ENCODE measurements around the gene EVX2. TPM values are rescaled to one million over a fixed set of nuclear protein-coding genes. Genes with fewer than 3 reads are reported as not detected.
A peak's percentile ranks its signal among the peaks of the same experiment; 100 is the strongest.

The EVX2 gene
- total and polyA plus RNA-seq, 2 of the 13 experiments (the other 11 are each of a cell fraction or from before 2014, with no cell fraction given): not detected

GRCh38 chr2:176103194-176103593 is 19.4 kb upstream of the EVX2 start:
- intact Hi-C loops (cut with micrococcal nuclease; ENCODE audit: unreplicated experiment) (no loop called here), in situ Hi-C loops (cut with HindIII; ENCODE audit: extremely low pct_ligation_motif_present, low pct_unique_long_range_greater_than_20kb) (loop anchor here (10.0 kb wide), 1 partner anchor 1068 kb away; no protein-coding TSS in a partner anchor)
- CTCF ChIA-PET (ENCODE audit: low intra/inter-chr PET ratio, low total read pairs): no interaction called here
- H3K27ac ChIP-seq (ENCODE audit: extremely low read length, insufficient read depth, low read length): no peak overlapping the region
- no peak for DNase-seq (ENCODE audit: low spot score)
- H3K9ac ChIP-seq (ENCODE audit: insufficient read depth, low read depth, low read length): no peak overlapping the region
- no peak overlapping the region for H3K4me2 ChIP-seq (ENCODE audit: low read depth, low read length)
- no peaks in the 10 kb centered on the region for H3K9me3 ChIP-seq (ENCODE audit: low read length)
- no peak overlapping the region for H3K4me3 ChIP-seq (replicated peaks in 1 of 3; ENCODE audit: insufficient read depth in 1 of 3, low read depth in 2 of 3, low read length in 3 of 3)
- no peaks in the 10 kb centered on the region for H3K79me2 ChIP-seq (ENCODE audit: insufficient read depth, low read length)
- no peak overlapping the region for H2AFZ ChIP-seq (ENCODE audit: low read length)
- no peak for ATAC-seq
- POLR2A ChIA-PET: no interaction called here
- BruUV-seq (replicated peaks): no TSS peak
- H3K27me3 ChIP-seq (ENCODE audit: control insufficient read depth in 1 of 2, insufficient read depth in 2 of 2, low read length in 2 of 2): peaks cover 36 to 92% of the 10 kb centered on the region in 2 experiments
- no peaks in the 10 kb centered on the region for H3K36me3 ChIP-seq (replicated peaks in 1 of 2; ENCODE audit: control insufficient read depth in 1 of 2, insufficient read depth in 2 of 2, low read length in 2 of 2)
- no peak for FAIRE-seq
- H4K20me1 ChIP-seq (ENCODE audit: insufficient read depth, low read length): no peaks in the 10 kb centered on the region; the same call in 1 of the 2 replicates
- 42% methylated on average over 7 of the region's 7 CpGs for WGBS (ENCODE audit: low lambda C conversion rate)
- peaks cover under 1% of the 10 kb centered on the region; the same call in 1 of the 2 replicates for H3K4me1 ChIP-seq (ENCODE audit: insufficient read depth, low read length)
- no peak for TF ChIP-seq RBFOX2 (IDR thresholded peaks at IDR 0.05; ENCODE audit: low read depth, low read length)
- TF ChIP-seq NFKBIZ (CRISPR knock-in tag; IDR thresholded peaks at IDR 0.05): no peak
- TF ChIP-seq POLR2AphosphoS5 (IDR thresholded peaks at IDR 0.05; ENCODE audit: low read depth, low read length): no peak

GRCh38 chr2:176102309-176102866 is 18.6 kb upstream of the EVX2 start:
- TF ChIP-seq ESRRA (CRISPR knock-in tag; IDR thresholded peaks at IDR 0.05; ENCODE audit: low read depth) (no peak), BRCA1 (CRISPR knock-in tag; IDR thresholded peaks at IDR 0.05) (no peak), ZFP36 (IDR thresholded peaks at IDR 0.05; ENCODE audit: borderline replicate concordance, low read depth, low read length, partially characterized antibody) (no peak), ZNF703 (CRISPR knock-in tag; IDR thresholded peaks at IDR 0.05; ENCODE audit: borderline replicate concordance) (no peak), ZBTB3 (CRISPR knock-in tag; IDR thresholded peaks at IDR 0.05; ENCODE audit: borderline replicate concordance, low read depth) (no peak), RERE (CRISPR knock-in tag; IDR thresholded peaks at IDR 0.05; ENCODE audit: low read depth) (no peak), CBX2 (IDR thresholded peaks at IDR 0.05; ENCODE audit: low read depth, low read length) (0 out of 2 replicates have a peak, but pooled peaks have one; percentile 74), CBX2 (CRISPR knock-in tag; IDR thresholded peaks at IDR 0.05; ENCODE audit: low read depth) (no peak)
- no peak overlapping the region for H2AFZ ChIP-seq (ENCODE audit: low read length)
- H3K4me3 ChIP-seq (replicated peaks in 1 of 3; ENCODE audit: insufficient read depth in 1 of 3, low read depth in 2 of 3, low read length in 3 of 3): no peak overlapping the region
- in situ Hi-C loops (cut with HindIII; ENCODE audit: extremely low pct_ligation_motif_present, low pct_unique_long_range_greater_than_20kb) (loop anchor here (10.0 kb wide), 1 partner anchor 1068 kb away; no protein-coding TSS in a partner anchor), intact Hi-C loops (cut with micrococcal nuclease; ENCODE audit: unreplicated experiment) (no loop called here)
- no peak overlapping the region for H3K27ac ChIP-seq (ENCODE audit: extremely low read length, insufficient read depth, low read length)
- no peaks in the 10 kb centered on the region for H3K9me3 ChIP-seq (ENCODE audit: low read length)
- peaks cover 37 to 98% of the 10 kb centered on the region in 2 experiments for H3K27me3 ChIP-seq (ENCODE audit: control insufficient read depth in 1 of 2, insufficient read depth in 2 of 2, low read length in 2 of 2)
- no peaks in the 10 kb centered on the region for H3K36me3 ChIP-seq (replicated peaks in 1 of 2; ENCODE audit: control insufficient read depth in 1 of 2, insufficient read depth in 2 of 2, low read length in 2 of 2)
- H3K4me1 ChIP-seq (ENCODE audit: insufficient read depth, low read length): peaks cover 7% of the 10 kb centered on the region; the same call in 1 of the 2 replicates
- H3K9ac ChIP-seq (ENCODE audit: insufficient read depth, low read depth, low read length): no peak overlapping the region
- 3% methylated on average over 7 of the region's 7 CpGs for WGBS (ENCODE audit: low lambda C conversion rate)
- no peaks in the 10 kb centered on the region; the same call in 1 of the 2 replicates for H4K20me1 ChIP-seq (ENCODE audit: insufficient read depth, low read length)
- ChIA-PET CTCF (ENCODE audit: low intra/inter-chr PET ratio, low total read pairs) (no interaction called here), POLR2A (no interaction called here)
- H3K4me2 ChIP-seq (ENCODE audit: low read depth, low read length): no peak overlapping the region
- H3K79me2 ChIP-seq (ENCODE audit: insufficient read depth, low read length): no peaks in the 10 kb centered on the region
- ATAC-seq (no peak), DNase-seq (ENCODE audit: low spot score) (no peak), FAIRE-seq (no peak)
- BruUV-seq (replicated peaks): no TSS peak

Data from HepG2 (cell line).